ENCODE results near the gene PURB.

The PURB gene

DNA sequence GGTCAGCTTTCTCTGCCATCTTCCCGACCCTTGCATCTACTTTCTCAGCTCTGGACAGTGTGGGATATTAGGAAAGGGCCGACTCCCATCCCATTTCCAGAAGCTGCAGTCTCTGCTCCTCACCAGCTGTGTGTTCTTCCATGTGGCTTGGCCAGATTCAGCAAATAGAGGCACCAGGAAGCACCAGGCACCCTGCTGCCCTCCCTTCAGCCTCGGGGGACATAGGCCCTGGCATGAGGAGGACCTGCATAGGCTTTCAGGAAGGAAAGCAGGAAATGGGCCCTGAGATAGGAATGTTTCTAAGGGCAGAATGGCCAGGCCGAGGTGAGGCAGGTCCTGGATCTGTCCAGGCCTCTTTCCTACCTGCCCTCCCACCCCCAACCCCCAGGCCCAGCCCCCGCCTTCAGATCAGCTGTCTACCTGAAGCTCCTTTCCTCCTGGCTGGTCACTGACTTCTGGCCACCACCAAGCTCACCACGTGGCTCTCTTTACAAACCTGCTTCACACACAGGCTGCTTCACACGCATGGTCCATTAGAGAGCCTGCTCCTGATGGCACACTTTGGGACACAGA lies 27.5 kb upstream of the PURB start:
- 57 to 60% methylated on average over 6 to 7 of the region's 7 CpGs for whole genome bisulfite sequencing, 2 experiments

DNA sequence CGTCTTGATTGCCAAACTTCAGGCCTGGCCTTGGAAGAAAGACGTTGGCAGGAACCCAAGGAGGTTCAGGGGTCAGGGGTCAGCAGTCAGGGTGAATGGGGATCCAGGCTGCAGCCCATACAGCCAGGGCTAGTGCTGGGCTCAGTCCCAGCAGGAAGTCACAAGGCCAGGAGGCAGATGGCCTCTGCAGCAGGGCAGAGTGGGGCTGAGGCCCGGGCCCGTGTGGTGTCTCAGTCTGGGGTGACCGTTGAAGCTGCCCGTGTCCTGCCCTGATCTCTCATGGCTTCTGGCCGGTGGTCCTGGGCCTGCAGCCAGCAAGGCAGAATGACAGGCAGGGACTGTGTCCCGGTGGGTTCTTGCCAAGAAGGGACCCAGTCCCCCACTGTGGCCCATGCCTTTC lies 26.6 kb upstream of the PURB start:
- H3K4me1 ChIP-seq (ENCODE audit: control insufficient read depth, insufficient read depth, low read length): no peaks in the 10 kb centered on the region
- no peaks in the 10 kb centered on the region for H3K9me3 ChIP-seq (ENCODE audit: control insufficient read depth, low read length)
- no peaks in the 10 kb centered on the region for H3K36me3 ChIP-seq (ENCODE audit: control insufficient read depth, insufficient read depth, low read length)
- no peak overlapping the region for H3K4me3 ChIP-seq (ENCODE audit: insufficient read depth, low read depth, low read length)
- no peak overlapping the region for H3K27ac ChIP-seq (ENCODE audit: insufficient read depth, low read depth, low read length, poor library complexity, severe bottlenecking)
- H3K27me3 ChIP-seq (ENCODE audit: control insufficient read depth, insufficient read depth, low read length, poor library complexity, severe bottlenecking): no peaks in the 10 kb centered on the region
- 89% methylated on average over 8 of the region's 8 CpGs for WGBS, 2 experiments

More for the DNA sequence above, 27.5 kb upstream of the PURB start:
- no peaks in the 10 kb centered on the region for H3K4me1 ChIP-seq (ENCODE audit: control insufficient read depth, insufficient read depth, low read length)
- no peak overlapping the region for H3K4me3 ChIP-seq (ENCODE audit: insufficient read depth, low read depth, low read length)
- H3K36me3 ChIP-seq (ENCODE audit: control insufficient read depth, insufficient read depth, low read length): no peaks in the 10 kb centered on the region
- no peak overlapping the region for H3K27ac ChIP-seq (ENCODE audit: insufficient read depth, low read depth, low read length, poor library complexity, severe bottlenecking)
- H3K9me3 ChIP-seq (ENCODE audit: control insufficient read depth, low read length): no peaks in the 10 kb centered on the region
- no peaks in the 10 kb centered on the region for H3K27me3 ChIP-seq (ENCODE audit: control insufficient read depth, insufficient read depth, low read length, poor library complexity, severe bottlenecking)

DNA sequence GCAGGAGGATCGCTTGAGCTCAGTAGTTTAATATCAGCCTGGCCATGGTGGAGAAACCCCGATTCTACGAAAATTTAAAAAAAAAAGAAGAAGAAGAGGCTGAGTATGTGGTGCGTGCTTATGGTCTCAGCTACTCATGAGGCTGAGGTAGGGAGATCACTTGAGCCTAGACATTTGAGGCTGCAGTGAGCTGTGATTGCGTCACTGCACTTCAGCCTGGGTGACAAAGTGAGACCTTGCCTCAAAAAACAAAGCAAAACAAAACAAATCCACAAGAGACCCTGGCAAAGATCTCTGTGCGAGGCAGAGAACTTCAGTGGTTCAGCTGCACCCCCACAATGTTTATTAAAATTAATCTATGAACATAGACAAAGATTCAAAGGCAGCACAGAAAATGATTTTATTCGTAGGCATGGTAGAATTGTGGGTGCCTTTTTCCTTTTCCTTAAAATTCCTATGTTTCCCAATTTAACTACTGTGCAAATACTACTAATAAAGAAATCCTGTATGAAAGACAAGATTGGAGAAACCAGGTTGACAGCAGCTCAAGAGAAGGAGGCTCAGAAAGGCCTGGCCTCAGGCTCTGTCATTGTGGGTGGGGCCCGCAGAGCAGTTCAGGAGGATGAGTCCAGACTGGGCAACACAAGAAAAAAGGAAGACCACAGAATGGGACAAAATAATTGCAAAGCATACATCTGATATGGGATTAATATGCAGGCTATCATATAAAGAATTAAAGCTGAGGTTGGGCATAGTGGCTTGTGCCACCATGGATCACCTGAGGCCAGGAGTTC lies 24.5 kb upstream of the PURB start:
- H3K4me1 ChIP-seq (ENCODE audit: control insufficient read depth, insufficient read depth, low read length): no peaks in the 10 kb centered on the region
- H3K9me3 ChIP-seq (ENCODE audit: control insufficient read depth, low read length): no peaks in the 10 kb centered on the region
- H3K36me3 ChIP-seq (ENCODE audit: control insufficient read depth, insufficient read depth, low read length): no peaks in the 10 kb centered on the region
- H3K27ac ChIP-seq (ENCODE audit: insufficient read depth, low read depth, low read length, poor library complexity, severe bottlenecking): no peak overlapping the region
- 91 to 93% methylated on average over 7 to 8 of the region's 8 CpGs for WGBS, 2 experiments
- H3K27me3 ChIP-seq (ENCODE audit: control insufficient read depth, insufficient read depth, low read length, poor library complexity, severe bottlenecking): no peaks in the 10 kb centered on the region
- H3K4me3 ChIP-seq (ENCODE audit: insufficient read depth, low read depth, low read length): no peak overlapping the region

DNA sequence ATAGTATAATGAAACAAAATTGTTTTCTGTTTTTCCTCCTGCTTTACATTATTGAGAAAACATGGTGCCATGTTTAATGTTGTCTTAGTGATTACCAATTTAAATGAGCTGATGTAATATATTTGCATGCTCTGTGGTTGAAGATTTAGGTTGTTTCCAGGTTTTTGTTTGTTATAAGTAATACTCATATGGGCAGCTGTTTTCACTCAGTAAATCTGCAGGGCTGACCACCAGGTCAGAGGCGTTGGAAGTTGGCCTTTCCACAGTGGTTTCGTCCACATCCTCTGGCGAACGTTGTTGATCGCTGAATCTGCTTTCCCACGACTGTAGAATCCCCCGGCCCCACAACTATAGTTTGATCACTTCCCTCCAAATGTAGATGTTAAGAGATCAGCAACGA lies 21.6 kb upstream of the PURB start:
- H3K27me3 ChIP-seq (ENCODE audit: control insufficient read depth, insufficient read depth, low read length, poor library complexity, severe bottlenecking): no peaks in the 10 kb centered on the region
- no peak overlapping the region for H3K27ac ChIP-seq (ENCODE audit: insufficient read depth, low read depth, low read length, poor library complexity, severe bottlenecking)
- 93 to 96% methylated on average over 8 of the region's 8 CpGs for WGBS, 2 experiments
- H3K4me3 ChIP-seq (ENCODE audit: insufficient read depth, low read depth, low read length): no peak overlapping the region
- H3K4me1 ChIP-seq (ENCODE audit: control insufficient read depth, insufficient read depth, low read length): no peaks in the 10 kb centered on the region
- H3K9me3 ChIP-seq (ENCODE audit: control insufficient read depth, low read length): no peaks in the 10 kb centered on the region
- no peaks in the 10 kb centered on the region for H3K36me3 ChIP-seq (ENCODE audit: control insufficient read depth, insufficient read depth, low read length)

DNA sequence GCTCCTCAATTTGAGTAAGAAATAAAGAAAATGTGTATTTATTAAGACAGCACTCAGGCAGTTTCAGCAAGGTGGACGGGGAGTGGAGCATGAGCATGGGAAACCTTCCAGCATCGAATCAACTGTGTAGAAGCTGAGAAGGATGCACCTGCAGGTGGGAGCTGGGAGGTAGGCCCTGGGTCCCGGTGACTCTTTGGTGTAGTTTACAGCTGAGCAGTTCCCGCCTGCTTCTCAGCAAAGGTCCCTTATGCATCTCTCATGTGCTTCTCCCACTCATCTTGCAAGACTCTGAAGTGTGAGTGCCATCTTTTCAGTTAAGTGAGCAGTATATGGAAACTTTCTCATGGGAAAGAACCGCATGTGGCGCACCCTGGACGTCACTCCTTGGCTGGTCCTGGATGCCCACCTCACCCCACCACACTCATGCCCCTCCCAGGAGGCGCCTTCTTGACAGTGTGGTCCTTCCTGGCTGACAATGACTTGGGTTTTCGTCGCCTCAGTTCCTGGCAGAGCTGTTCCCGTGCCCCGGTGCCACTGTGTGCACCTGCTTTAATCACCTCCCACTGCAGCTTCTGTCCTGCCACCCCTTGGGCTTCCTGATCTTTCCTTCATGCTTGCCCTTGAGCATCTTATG lies 19.8 kb upstream of the PURB start:
- H3K9me3 ChIP-seq (ENCODE audit: control insufficient read depth, low read length): no peaks in the 10 kb centered on the region
- no peaks in the 10 kb centered on the region for H3K36me3 ChIP-seq (ENCODE audit: control insufficient read depth, insufficient read depth, low read length)
- no peak overlapping the region for H3K27ac ChIP-seq (ENCODE audit: insufficient read depth, low read depth, low read length, poor library complexity, severe bottlenecking)
- H3K4me3 ChIP-seq (ENCODE audit: insufficient read depth, low read depth, low read length): no peak overlapping the region
- H3K4me1 ChIP-seq (ENCODE audit: control insufficient read depth, insufficient read depth, low read length): no peaks in the 10 kb centered on the region
- WGBS, 2 experiments: 87% methylated on average over 12 of the region's 12 CpGs
- no peaks in the 10 kb centered on the region for H3K27me3 ChIP-seq (ENCODE audit: control insufficient read depth, insufficient read depth, low read length, poor library complexity, severe bottlenecking)

DNA sequence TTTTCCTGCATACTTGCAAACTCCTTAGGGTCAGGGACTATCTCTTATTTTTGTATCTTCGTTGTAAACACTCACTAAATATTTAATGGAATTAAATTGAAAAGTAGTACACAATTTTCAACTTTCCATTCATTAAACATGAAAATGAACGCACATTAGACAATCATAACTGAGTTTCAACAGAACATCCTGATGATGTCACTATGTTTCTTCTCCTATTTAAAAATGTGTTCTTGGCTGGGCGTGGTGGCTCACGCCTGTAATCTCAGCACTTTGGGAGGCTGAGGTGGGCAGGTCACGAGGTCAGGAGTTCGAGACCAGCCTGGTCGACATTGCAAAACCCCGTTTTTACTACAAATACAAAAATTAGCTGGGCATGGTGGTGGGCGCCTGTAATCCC lies 14.1 kb upstream of the PURB start:
- H3K36me3 ChIP-seq (ENCODE audit: control insufficient read depth, insufficient read depth, low read length): no peaks in the 10 kb centered on the region
- H3K4me3 ChIP-seq (ENCODE audit: insufficient read depth, low read depth, low read length): no peak overlapping the region
- 75 to 79% methylated on average over 8 of the region's 9 CpGs for WGBS, 2 experiments
- H3K27me3 ChIP-seq (ENCODE audit: control insufficient read depth, insufficient read depth, low read length, poor library complexity, severe bottlenecking): no peaks in the 10 kb centered on the region
- no peak overlapping the region for H3K27ac ChIP-seq (ENCODE audit: insufficient read depth, low read depth, low read length, poor library complexity, severe bottlenecking)
- H3K9me3 ChIP-seq (ENCODE audit: control insufficient read depth, low read length): no peaks in the 10 kb centered on the region
- no peaks in the 10 kb centered on the region for H3K4me1 ChIP-seq (ENCODE audit: control insufficient read depth, insufficient read depth, low read length)

DNA sequence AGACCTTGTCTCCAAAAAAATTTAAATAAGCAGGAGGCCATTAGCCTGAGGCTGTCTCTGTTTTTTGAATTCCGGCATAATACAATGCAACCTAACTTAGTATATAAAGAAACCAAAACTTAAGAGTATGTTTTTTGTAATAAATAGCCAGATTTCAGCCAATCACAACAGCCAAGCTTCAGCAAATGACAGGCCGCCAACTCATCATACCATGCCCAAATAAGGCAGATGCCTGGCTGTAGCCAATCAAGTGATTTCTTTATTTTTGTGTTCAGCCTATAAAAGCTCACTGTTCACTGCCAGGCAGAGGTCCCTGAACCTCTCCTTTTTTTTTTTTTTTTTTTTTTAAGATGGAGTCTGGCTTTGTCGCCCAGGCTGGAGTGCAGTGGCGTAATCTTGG lies 12.7 kb upstream of the PURB start:
- H3K27me3 ChIP-seq (ENCODE audit: control insufficient read depth, insufficient read depth, low read length, poor library complexity, severe bottlenecking): no peaks in the 10 kb centered on the region
- H3K9me3 ChIP-seq (ENCODE audit: control insufficient read depth, low read length): no peaks in the 10 kb centered on the region
- H3K36me3 ChIP-seq (ENCODE audit: control insufficient read depth, insufficient read depth, low read length): no peaks in the 10 kb centered on the region
- H3K4me3 ChIP-seq (ENCODE audit: insufficient read depth, low read depth, low read length): no peak overlapping the region
- no peaks in the 10 kb centered on the region for H3K4me1 ChIP-seq (ENCODE audit: control insufficient read depth, insufficient read depth, low read length)
- no peak overlapping the region for H3K27ac ChIP-seq (ENCODE audit: insufficient read depth, low read depth, low read length, poor library complexity, severe bottlenecking)
- 88 to 89% methylated on average over 3 to 4 of the region's 4 CpGs for WGBS, 2 experiments

DNA sequence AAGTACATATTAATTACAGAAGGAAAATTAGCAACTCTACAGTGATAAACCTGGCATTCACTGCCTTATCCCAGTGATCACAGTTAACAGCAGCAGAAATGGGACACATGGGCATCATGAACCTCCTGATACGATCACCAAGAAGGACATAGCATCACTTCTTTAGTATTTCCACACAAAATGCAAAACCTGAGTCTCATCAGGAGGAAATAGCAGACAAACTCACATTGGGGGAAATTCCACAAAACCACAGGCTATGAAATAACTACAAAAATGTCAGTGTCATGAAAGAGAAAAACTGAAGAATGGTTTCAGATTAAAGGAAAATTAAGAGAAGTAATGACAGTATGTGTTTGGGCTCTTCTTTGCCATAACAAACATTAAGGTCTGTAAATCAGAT lies 12.0 kb upstream of the PURB start:
- no peaks in the 10 kb centered on the region for H3K27me3 ChIP-seq (ENCODE audit: control insufficient read depth, insufficient read depth, low read length, poor library complexity, severe bottlenecking)
- no peaks in the 10 kb centered on the region for H3K4me1 ChIP-seq (ENCODE audit: control insufficient read depth, insufficient read depth, low read length)
- no peaks in the 10 kb centered on the region for H3K9me3 ChIP-seq (ENCODE audit: control insufficient read depth, low read length)
- whole genome bisulfite sequencing, 2 experiments: 86 to 93% methylated on average over 1 of the region's 1 CpG
- H3K27ac ChIP-seq (ENCODE audit: insufficient read depth, low read depth, low read length, poor library complexity, severe bottlenecking): no peak overlapping the region
- H3K36me3 ChIP-seq (ENCODE audit: control insufficient read depth, insufficient read depth, low read length): no peaks in the 10 kb centered on the region
- no peak overlapping the region for H3K4me3 ChIP-seq (ENCODE audit: insufficient read depth, low read depth, low read length)

DNA sequence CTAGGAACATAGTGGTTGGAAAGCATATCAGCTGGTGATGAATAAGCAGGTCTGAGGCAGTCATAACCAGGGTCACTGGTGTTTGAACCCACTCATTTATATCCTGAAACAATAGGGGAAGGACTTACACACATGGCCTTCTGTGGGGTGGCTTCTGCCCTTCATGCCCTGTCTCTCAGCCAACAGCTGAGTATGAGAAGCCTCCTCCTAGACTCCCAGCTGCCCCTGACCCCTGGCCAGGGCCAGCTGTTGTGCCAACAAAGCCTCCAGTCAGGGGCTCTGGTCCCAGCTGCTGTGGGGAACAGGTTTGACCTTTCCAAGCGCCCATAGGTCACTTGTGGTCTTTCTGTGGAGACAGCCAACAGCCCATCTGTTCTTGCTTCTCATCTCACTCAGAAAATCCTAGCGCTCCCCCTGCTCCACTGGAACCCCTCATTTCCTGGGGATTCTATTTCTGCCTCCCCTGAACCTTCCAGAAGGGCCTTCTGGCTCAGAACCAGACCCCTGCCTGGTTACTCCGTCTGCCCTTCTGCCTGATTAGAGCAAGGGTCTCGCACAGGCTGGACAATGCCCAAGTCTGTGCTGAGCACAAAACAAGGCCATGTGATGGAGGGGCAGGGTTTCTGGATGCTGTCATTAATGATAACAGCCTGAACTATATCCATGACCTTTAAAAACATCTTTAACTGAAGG lies 9.7 kb upstream of the PURB start:
- H3K4me3 ChIP-seq (ENCODE audit: insufficient read depth, low read depth, low read length): no peak overlapping the region
- no peaks in the 10 kb centered on the region for H3K27me3 ChIP-seq (ENCODE audit: control insufficient read depth, insufficient read depth, low read length, poor library complexity, severe bottlenecking)
- no peaks in the 10 kb centered on the region for H3K9me3 ChIP-seq (ENCODE audit: control insufficient read depth, low read length)
- H3K27ac ChIP-seq (ENCODE audit: insufficient read depth, low read depth, low read length, poor library complexity, severe bottlenecking): no peak overlapping the region
- H3K4me1 ChIP-seq (ENCODE audit: control insufficient read depth, insufficient read depth, low read length): no peaks in the 10 kb centered on the region
- 81 to 87% methylated on average over 4 of the region's 4 CpGs for WGBS, 2 experiments
- no peaks in the 10 kb centered on the region for H3K36me3 ChIP-seq (ENCODE audit: control insufficient read depth, insufficient read depth, low read length)

DNA sequence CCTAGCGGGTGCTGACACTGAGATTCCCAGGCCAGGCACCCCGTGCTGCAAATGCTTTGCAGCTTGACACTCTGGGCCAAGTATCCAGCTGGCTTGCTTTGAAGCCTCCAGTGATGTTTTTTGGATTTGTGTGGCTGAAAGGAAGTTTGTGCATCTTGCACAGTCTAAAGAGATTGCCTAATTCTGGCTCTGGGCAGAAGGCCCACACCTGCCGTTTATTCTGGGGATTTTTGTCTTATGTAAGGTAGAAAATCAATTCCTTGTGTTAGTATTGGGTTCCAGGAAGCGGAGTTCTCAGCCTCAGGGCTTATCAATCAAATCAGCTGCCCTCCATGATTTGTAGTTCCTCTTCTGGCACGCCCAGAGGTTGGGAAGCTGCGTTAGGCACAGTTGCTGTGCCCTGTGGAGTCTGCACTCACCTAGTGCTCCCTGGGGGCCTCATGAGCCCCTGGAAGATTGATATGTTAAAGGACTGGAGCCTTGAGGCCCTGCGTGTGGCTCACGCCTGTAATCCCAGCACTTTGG lies 8.4 kb upstream of the PURB start:
- 78 to 82% methylated on average over 8 of the region's 8 CpGs for WGBS, 2 experiments
- no peaks in the 10 kb centered on the region for H3K36me3 ChIP-seq (ENCODE audit: control insufficient read depth, insufficient read depth, low read length)
- H3K4me1 ChIP-seq (ENCODE audit: control insufficient read depth, insufficient read depth, low read length): no peaks in the 10 kb centered on the region
- no peaks in the 10 kb centered on the region for H3K27me3 ChIP-seq (ENCODE audit: control insufficient read depth, insufficient read depth, low read length, poor library complexity, severe bottlenecking)
- H3K9me3 ChIP-seq (ENCODE audit: control insufficient read depth, low read length): no peaks in the 10 kb centered on the region
- H3K27ac ChIP-seq (ENCODE audit: insufficient read depth, low read depth, low read length, poor library complexity, severe bottlenecking): no peak overlapping the region
- H3K4me3 ChIP-seq (ENCODE audit: insufficient read depth, low read depth, low read length): no peak overlapping the region

Data from ectodermal cell (in vitro differentiated cells).